Measurements from ENCODE around the gene GGTLC1. TPM values are rescaled to one million over a fixed set of nuclear protein-coding genes. Genes with fewer than 3 reads are reported as not detected.
"Not testable (repeated sequence)": the region's sequence is repeated elsewhere in the genome, so short reads cannot be mapped to it uniquely, and the experiment has no call there.

GGTLC1 gene
- total RNA-seq, 1 experiment from 2014 or later, result not detected

GRCh38 chr20:23998844-23999243 lies 10.3 kb upstream of the GGTLC1 start:
- TF ChIP-seq CTCF (conservative IDR thresholded peaks at IDR 0.05; ENCODE audit: low read depth, low read length) (no peak), EZH2 (IDR thresholded peaks at IDR 0.05; ENCODE audit: low read length, unreplicated experiment) (no peak), EZH2phosphoT487 (IDR thresholded peaks at IDR 0.05; ENCODE audit: borderline replicate concordance, low read length) (no peak)
- Histone ChIP-seq H3K9ac (ENCODE audit: low read length) (no peak overlapping the region), H3K4me1 (ENCODE audit: insufficient read depth, low read length) (no peaks in the 10 kb centered on the region), H3K9me3 (ENCODE audit: low read length) (no peaks in the 10 kb centered on the region), H3K4me3 (ENCODE audit: low read length) (no peak overlapping the region), H3F3A (ENCODE audit: low read length, unreplicated experiment) (no peaks in the 10 kb centered on the region), H3K79me2 (ENCODE audit: low read length) (no peaks in the 10 kb centered on the region), H3K9me2 (replicated peaks; ENCODE audit: low read length) (no peaks in the 10 kb centered on the region), H2AFZ (ENCODE audit: low read length) (no peak overlapping the region), H4K20me1 (ENCODE audit: low read length) (no peaks in the 10 kb centered on the region), H3K36me3 (ENCODE audit: low read depth, low read length) (no peaks in the 10 kb centered on the region), H3K4me2 (ENCODE audit: low read length) (no peak overlapping the region), H3K27ac (ENCODE audit: low read length) (no peak overlapping the region), H3K27me3 (ENCODE audit: low read length) (peaks cover 17% of the 10 kb centered on the region)
- no TSS peak for BruUV-seq (replicated peaks)
- no peak for DNase-seq
- ChIA-PET POLR2A (ENCODE audit: unreplicated experiment) (no interaction called here), CTCF (no interaction called here)
- ATAC-seq, result no peak
- intact Hi-C loops (cut with micrococcal nuclease), result no loop called here

- H3K4me2 ChIP-seq (ENCODE audit: low read length), result no peak overlapping the region
- ATAC-seq (no peak), DNase-seq (no peak)
- H3K9ac ChIP-seq (ENCODE audit: low read length), result no peak overlapping the region
- intact Hi-C loops (cut with micrococcal nuclease), result no loop called here
- H3K4me3 ChIP-seq (ENCODE audit: low read length), result no peak overlapping the region
- POLR2A ChIA-PET (ENCODE audit: unreplicated experiment), result no interaction called here
- no peaks in the 10 kb centered on the region for H3K4me1 ChIP-seq (ENCODE audit: insufficient read depth, low read length)
- no peaks in the 10 kb centered on the region for H4K20me1 ChIP-seq (ENCODE audit: low read length)
- H3K27ac ChIP-seq (ENCODE audit: low read length), result no peak overlapping the region
- H3K27me3 ChIP-seq (ENCODE audit: low read length), result peaks cover 17% of the 10 kb centered on the region
- TF ChIP-seq EZH2phosphoT487 (IDR thresholded peaks at IDR 0.05; ENCODE audit: borderline replicate concordance, low read length) (no peak), EZH2 (IDR thresholded peaks at IDR 0.05; ENCODE audit: low read length, unreplicated experiment) (no peak), CTCF (conservative IDR thresholded peaks at IDR 0.05; ENCODE audit: low read depth, low read length) (no peak)
- no peaks in the 10 kb centered on the region for H3K79me2 ChIP-seq (ENCODE audit: low read length)
- H3F3A ChIP-seq (ENCODE audit: low read length, unreplicated experiment), result no peaks in the 10 kb centered on the region
- no TSS peak for BruUV-seq (replicated peaks)
- no peaks in the 10 kb centered on the region for H3K36me3 ChIP-seq (ENCODE audit: low read depth, low read length)
- no peaks in the 10 kb centered on the region for H3K9me2 ChIP-seq (replicated peaks; ENCODE audit: low read length)
- no peak overlapping the region for H2AFZ ChIP-seq (ENCODE audit: low read length)
- H3K9me3 ChIP-seq (ENCODE audit: low read length), result no peaks in the 10 kb centered on the region
- CTCF ChIA-PET, result no interaction called here
Measured at GRCh38 chr20:23998392-23998791, 9.8 kb upstream of the GGTLC1 start.

DNA sequence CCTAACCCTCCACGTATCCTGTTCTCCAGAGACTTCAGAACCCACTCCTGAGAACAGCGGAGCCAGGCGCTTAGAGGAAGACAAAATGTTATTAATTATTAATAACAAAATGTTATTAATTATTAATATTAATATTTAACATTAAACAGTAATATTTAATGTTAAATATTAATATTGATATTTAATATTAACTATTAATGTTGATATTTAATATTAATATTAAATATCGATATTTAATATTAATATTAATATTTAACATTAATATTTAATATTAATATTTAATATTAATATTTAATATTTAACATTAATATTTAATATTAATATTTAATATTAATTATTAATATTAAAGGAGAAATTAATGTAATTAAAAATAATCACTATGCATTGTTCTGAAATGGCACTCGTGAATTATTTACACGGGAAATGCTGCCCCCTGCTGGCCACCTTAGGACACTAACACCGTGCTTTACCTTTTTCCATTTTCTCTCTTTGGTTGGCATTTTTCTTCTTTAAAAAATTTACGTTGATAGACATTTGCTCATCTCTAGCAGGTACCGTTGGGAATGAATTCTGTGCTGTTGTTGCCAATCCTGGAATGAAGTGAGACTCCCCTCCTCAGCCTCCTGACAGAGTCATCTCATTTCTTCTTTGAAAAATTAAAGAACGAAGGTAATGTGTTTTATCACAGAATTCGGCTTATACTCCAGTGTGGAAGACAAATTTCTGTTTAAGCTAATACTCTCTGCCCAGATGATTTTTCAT lies 7.5 kb upstream of the GGTLC1 start:
- ChIA-PET POLR2A (ENCODE audit: unreplicated experiment) (no interaction called here), CTCF (no interaction called here)
- TF ChIP-seq EZH2phosphoT487 (IDR thresholded peaks at IDR 0.05; ENCODE audit: borderline replicate concordance, low read length), result no peak
- peak; percentile 73 for TF ChIP-seq CTCF (conservative IDR thresholded peaks at IDR 0.05; ENCODE audit: low read depth, low read length)
- no peaks in the 10 kb centered on the region for H3K79me2 ChIP-seq (ENCODE audit: low read length)
- no peaks in the 10 kb centered on the region for H3K9me3 ChIP-seq (ENCODE audit: low read length)
- H3K4me3 ChIP-seq (ENCODE audit: low read length), result no peak overlapping the region
- H3K4me1 ChIP-seq (ENCODE audit: insufficient read depth, low read length), result no peaks in the 10 kb centered on the region
- H3F3A ChIP-seq (ENCODE audit: low read length, unreplicated experiment), result no peaks in the 10 kb centered on the region
- no peak overlapping the region for H3K9ac ChIP-seq (ENCODE audit: low read length)
- H3K27me3 ChIP-seq (ENCODE audit: low read length), result 0 out of 2 replicates have a peak, but pooled peaks cover 3% of the 10 kb centered on the region
- H2AFZ ChIP-seq (ENCODE audit: low read length), result peak overlapping the region; percentile 86
- H3K4me2 ChIP-seq (ENCODE audit: low read length), result peak overlapping the region; percentile 43
- intact Hi-C loops (cut with micrococcal nuclease), result loop anchor here (1.0 to 2.0 kb wide), 2 partner anchors 59 to 327 kb away; no protein-coding TSS in a partner anchor
- H3K27ac ChIP-seq (ENCODE audit: low read length), result no peak overlapping the region
- BruUV-seq (replicated peaks), result no TSS peak
- no peaks in the 10 kb centered on the region for H4K20me1 ChIP-seq (ENCODE audit: low read length)
- H3K36me3 ChIP-seq (ENCODE audit: low read depth, low read length), result no peaks in the 10 kb centered on the region
- peak; percentile 60 for DNase-seq
- ATAC-seq, result no peak
- H3K9me2 ChIP-seq (replicated peaks; ENCODE audit: low read length), result no peaks in the 10 kb centered on the region

- POLR2A ChIA-PET (ENCODE audit: unreplicated experiment); H3K27me3 ChIP-seq (ENCODE audit: low read length); DNase-seq; ATAC-seq; H4K20me1 ChIP-seq (ENCODE audit: low read length); H3K9me2 ChIP-seq (replicated peaks; ENCODE audit: low read length); intact Hi-C loops (cut with micrococcal nuclease); H3K36me3 ChIP-seq (ENCODE audit: low read depth, low read length); H3K9me3 ChIP-seq (ENCODE audit: low read length); CTCF ChIA-PET; H3K79me2 ChIP-seq (ENCODE audit: low read length); H3K9ac ChIP-seq (ENCODE audit: low read length); H2AFZ ChIP-seq (ENCODE audit: low read length); H3K27ac ChIP-seq (ENCODE audit: low read length); H3K4me1 ChIP-seq (ENCODE audit: insufficient read depth, low read length); H3K4me3 ChIP-seq (ENCODE audit: low read length); H3K4me2 ChIP-seq (ENCODE audit: low read length); BruUV-seq (replicated peaks); H3F3A ChIP-seq (ENCODE audit: low read length, unreplicated experiment): not testable (repeated sequence)
Measured at GRCh38 chr20:23995291-23995690, 6.7 kb upstream of the GGTLC1 start.
